Hepatic stellate cell (primary cell): Measurements from ENCODE around the gene DNAH17.

Experiments used
- DNase-seq: peaks from one replicate; pipeline ENCODE4 v3.0.0; 2011; ENCODE audit warnings: low spot score

DNAH17 gene

GRCh38 chr17:78544881-78545755 lies 32.1 kb downstream of the DNAH17 start:
- no peak for DNase-seq

GRCh38 chr17:78541488-78542206 lies 35.5 kb downstream of the DNAH17 start:
- no peak for DNase-seq

GRCh38 chr17:78539781-78540180 lies 37.4 kb downstream of the DNAH17 start:
- no peak for DNase-seq

- no peak for DNase-seq
Measured at GRCh38 chr17:78538033-78538776, 39.0 kb downstream of the DNAH17 start.

GRCh38 chr17:78537217-78537860 lies 39.9 kb downstream of the DNAH17 start:
- DNase-seq = no peak

GRCh38 chr17:78535273-78536197 lies 41.7 kb downstream of the DNAH17 start:
- no peak for DNase-seq

GRCh38 chr17:78534492-78535272 lies 42.5 kb downstream of the DNAH17 start:
- no peak for DNase-seq

GRCh38 chr17:78532922-78533640 lies 44.1 kb downstream of the DNAH17 start:
- DNase-seq = no peak

- no peak for DNase-seq
Measured at GRCh38 chr17:78532311-78532710, 44.9 kb downstream of the DNAH17 start.

GRCh38 chr17:78530675-78531074 lies 46.5 kb downstream of the DNAH17 start:
- DNase-seq = no peak

GRCh38 chr17:78529871-78530670 lies 47.1 kb downstream of the DNAH17 start:
- no peak for DNase-seq

- no peak for DNase-seq
Measured at GRCh38 chr17:78529251-78529650, 47.9 kb downstream of the DNAH17 start.

GRCh38 chr17:78528541-78528940 lies 48.7 kb downstream of the DNAH17 start:
- no peak for DNase-seq

- DNase-seq = no peak
Measured at GRCh38 chr17:78527345-78527744, 49.9 kb downstream of the DNAH17 start.

GRCh38 chr17:78526231-78527025 lies 50.8 kb downstream of the DNAH17 start:
- DNase-seq = no peak

- DNase-seq = no peak
Measured at GRCh38 chr17:78525511-78526160, 51.6 kb downstream of the DNAH17 start.

GRCh38 chr17:78524870-78525510 lies 52.2 kb downstream of the DNAH17 start:
- no peak for DNase-seq
